A673 (cell line): ENCODE results near the gene OR13D1. TPM values are rescaled to one million over a fixed set of nuclear protein-coding genes. Genes with fewer than 3 reads are reported as not detected.

Experiments used
- BruUV-seq: library from RNA; stranded (reverse); fragments of 400-500 nt; replicated peaks from 2 replicates; lab custom pipeline; 2021; lab: Mats Ljungman, UMichigan
- CTCF ChIA-PET: fragments of 300-600 bp; sonication (Branson Sonifier 250); formaldehyde crosslinking; loops from one replicate; lab custom pipeline; 2022; ENCODE audit warnings: antibody characterized with exemption; lab: Charles Lee
- POLR2A ChIA-PET: fragments of 300-600 bp; sonication (Branson Sonifier 250); formaldehyde crosslinking; loops from one replicate; lab custom pipeline; 2022; ENCODE audit warnings: antibody characterized with exemption; ENCODE audit not compliant: low non-redundant PET; lab: Charles Lee
- DNase-seq: peaks from one replicate; pipeline ENCODE4 v3.0.0-alpha.2; 2015; ENCODE audit warnings: low spot score
- H3K27ac ChIP-seq: fragments of 200-600 bp; sonication (generic); 2 replicates; pipeline ENCODE4 v1.5.1; 2016; ENCODE audit warnings: mixed run types, low read depth, mild to moderate bottlenecking, mixed read lengths, antibody characterized with exemption, low read length; ENCODE audit not compliant: poor library complexity, severe bottlenecking
- H3K27me3 ChIP-seq: fragments of 200-600 bp; sonication (generic); replicated peaks from 2 replicates; pipeline ENCODE4 v1.6.1; 2017; ENCODE audit warnings: mixed run types, low read depth, mild to moderate bottlenecking, mixed read lengths, antibody characterized with exemption, low read length; ENCODE audit not compliant: insufficient read depth, poor library complexity
- H3K36me3 ChIP-seq: fragments of 200-600 bp; sonication (generic); 2 replicates; pipeline ENCODE4 v1.6.1; 2016; ENCODE audit warnings: mixed run types, mild to moderate bottlenecking, mixed read lengths, antibody characterized with exemption, low read length; ENCODE audit not compliant: insufficient read depth, poor library complexity, severe bottlenecking
- H3K4me1 ChIP-seq: fragments of 200-600 bp; sonication (generic); 2 replicates; pipeline ENCODE4 v1.6.1; 2017; ENCODE audit warnings: mixed run types, mild to moderate bottlenecking, mixed read lengths, antibody characterized with exemption, low read length; ENCODE audit not compliant: insufficient read depth, poor library complexity, severe bottlenecking
- H3K4me3 ChIP-seq: fragments of 200-600 bp; sonication (generic); 2 replicates; pipeline ENCODE4 v1.5.1; 2016; ENCODE audit warnings: low read depth, mixed run types, mild to moderate bottlenecking, mixed read lengths, low read length; ENCODE audit not compliant: poor library complexity, severe bottlenecking
- H3K9me3 ChIP-seq: fragments of 200-600 bp; sonication (generic); 2 replicates; pipeline ENCODE4 v1.6.1; 2016; ENCODE audit warnings: mixed run types, low read depth, mild to moderate bottlenecking, mixed read lengths, antibody characterized with exemption, low read length; ENCODE audit not compliant: poor library complexity, severe bottlenecking
- EZH2 ChIP-seq: fragments of 200-600 bp; sonication (generic); IDR thresholded peaks from 2 replicates; pipeline ENCODE4 v1.6.1; 2017; ENCODE audit warnings: borderline replicate concordance, low read depth, mild to moderate bottlenecking, mixed read lengths, antibody characterized with exemption, low read length; ENCODE audit not compliant: poor library complexity, severe bottlenecking
- intact Hi-C: fragments of 100-400 bp; cut with micrococcal nuclease; formaldehyde crosslinking; loops from one replicate; pipeline ENCODE4 v1.10.0; 2022; ENCODE audit not compliant: unreplicated experiment
- total RNA-seq: library from RNA; stranded (reverse); gene quantifications from 2 replicates; pipeline ENCODE4 v1.2.3, GENCODE V29; 2021
- TF ChIP-seq, protein P1 (sequence below): fragments of 300-800, 200-600 bp; sonication (generic); conservative IDR thresholded peaks from 2 replicates; pipeline ENCODE4 v1.5.1; 2017; ENCODE audit warnings: low read depth, mild to moderate bottlenecking, antibody characterized with exemption, low read length, moderate library complexity, mixed read lengths

OR13D1 gene
- total RNA-seq, 1 experiment from 2014 or later = not detected

DNA sequence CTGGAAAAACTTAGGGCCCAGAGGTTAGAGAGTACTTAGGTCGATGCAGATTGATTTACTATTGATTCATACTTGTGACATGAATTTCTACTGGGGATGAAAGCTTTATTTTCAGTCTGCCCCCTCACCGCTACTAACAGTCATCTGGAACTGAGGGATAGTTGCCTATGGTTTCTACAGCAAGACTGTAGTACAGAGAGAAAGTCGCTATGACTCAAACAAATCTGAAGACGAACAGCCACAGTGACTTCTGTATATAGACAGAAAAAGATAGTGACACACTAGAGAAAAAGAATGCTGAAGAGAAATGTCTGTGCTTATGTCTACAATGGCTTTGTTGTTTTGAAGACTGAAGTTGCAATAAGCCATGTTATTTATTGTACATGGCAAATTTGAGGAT is 17.3 kb downstream of the OR13D1 start:
- CTCF ChIA-PET = no interaction called here
- TF ChIP-seq, protein P1, sequence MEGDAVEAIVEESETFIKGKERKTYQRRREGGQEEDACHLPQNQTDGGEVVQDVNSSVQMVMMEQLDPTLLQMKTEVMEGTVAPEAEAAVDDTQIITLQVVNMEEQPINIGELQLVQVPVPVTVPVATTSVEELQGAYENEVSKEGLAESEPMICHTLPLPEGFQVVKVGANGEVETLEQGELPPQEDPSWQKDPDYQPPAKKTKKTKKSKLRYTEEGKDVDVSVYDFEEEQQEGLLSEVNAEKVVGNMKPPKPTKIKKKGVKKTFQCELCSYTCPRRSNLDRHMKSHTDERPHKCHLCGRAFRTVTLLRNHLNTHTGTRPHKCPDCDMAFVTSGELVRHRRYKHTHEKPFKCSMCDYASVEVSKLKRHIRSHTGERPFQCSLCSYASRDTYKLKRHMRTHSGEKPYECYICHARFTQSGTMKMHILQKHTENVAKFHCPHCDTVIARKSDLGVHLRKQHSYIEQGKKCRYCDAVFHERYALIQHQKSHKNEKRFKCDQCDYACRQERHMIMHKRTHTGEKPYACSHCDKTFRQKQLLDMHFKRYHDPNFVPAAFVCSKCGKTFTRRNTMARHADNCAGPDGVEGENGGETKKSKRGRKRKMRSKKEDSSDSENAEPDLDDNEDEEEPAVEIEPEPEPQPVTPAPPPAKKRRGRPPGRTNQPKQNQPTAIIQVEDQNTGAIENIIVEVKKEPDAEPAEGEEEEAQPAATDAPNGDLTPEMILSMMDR = no peak
- TF ChIP-seq EZH2 = no peak
- Histone ChIP-seq H3K27me3 (peaks cover 6% of the 10 kb centered on the region), H3K9me3 (no peaks in the 10 kb centered on the region), H3K4me1 (no peaks in the 10 kb centered on the region), H3K4me3 (no peak overlapping the region), H3K36me3 (no peaks in the 10 kb centered on the region), H3K27ac (no peak overlapping the region)
- no TSS peak for BruUV-seq
- intact Hi-C loops = no loop called here
- POLR2A ChIA-PET = no interaction called here
- DNase-seq = no peak

- intact Hi-C loops = no loop called here
- ChIA-PET POLR2A (no interaction called here), CTCF (no interaction called here)
- no peaks in the 10 kb centered on the region for H3K4me1 ChIP-seq
- H3K27ac ChIP-seq = no peak overlapping the region
- H3K27me3 ChIP-seq = no peaks in the 10 kb centered on the region
- no peak for TF ChIP-seq EZH2
- TF ChIP-seq, protein P1 = no peak
- no peaks in the 10 kb centered on the region for H3K9me3 ChIP-seq
- H3K36me3 ChIP-seq = no peaks in the 10 kb centered on the region
- no peak overlapping the region for H3K4me3 ChIP-seq
- BruUV-seq = no TSS peak
- DNase-seq = no peak
Measured at GRCh38 chr9:104725014-104725413, 30.7 kb downstream of the OR13D1 start.

- Histone ChIP-seq H3K9me3 (no peaks in the 10 kb centered on the region), H3K4me3 (no peak overlapping the region), H3K27ac (no peak overlapping the region), H3K36me3 (no peaks in the 10 kb centered on the region), H3K4me1 (no peaks in the 10 kb centered on the region), H3K27me3 (no peaks in the 10 kb centered on the region)
- BruUV-seq = no TSS peak
- intact Hi-C loops = no loop called here
- TF ChIP-seq, protein P1 = no peak
- TF ChIP-seq EZH2 = no peak
- ChIA-PET POLR2A (no interaction called here), CTCF (no interaction called here)
- no peak for DNase-seq
Measured at GRCh38 chr9:104738452-104738851, 44.1 kb downstream of the OR13D1 start.
